ENCODE measurements around the gene GUCD1.

Gene GUCD1

GRCh38 chr22:24504956-24505736, 49.8 kb downstream of the GUCD1 start:
- DNase-seq (ENCODE audit: low read depth): no peak
- H3K4me3 ChIP-seq (ENCODE audit: low read depth, low read length): no peak overlapping the region
- TF ChIP-seq CTCF (IDR thresholded peaks at IDR 0.05; ENCODE audit: control insufficient read depth, extremely low read depth, insufficient read depth): no peak

- no peak for DNase-seq (ENCODE audit: low read depth)
- no peak for TF ChIP-seq CTCF (IDR thresholded peaks at IDR 0.05; ENCODE audit: control insufficient read depth, extremely low read depth, insufficient read depth)
- no peak overlapping the region for H3K4me3 ChIP-seq (ENCODE audit: low read depth, low read length)
Observed at GRCh38 chr22:24504540-24504939, 50.4 kb downstream of the GUCD1 start.

GRCh38 chr22:24503843-24504338, 51.0 kb downstream of the GUCD1 start:
- no peak for TF ChIP-seq CTCF (IDR thresholded peaks at IDR 0.05; ENCODE audit: control insufficient read depth, extremely low read depth, insufficient read depth)
- no peak for DNase-seq (ENCODE audit: low read depth)
- no peak overlapping the region for H3K4me3 ChIP-seq (ENCODE audit: low read depth, low read length)

- no peak overlapping the region for H3K4me3 ChIP-seq (ENCODE audit: low read depth, low read length)
- TF ChIP-seq CTCF (IDR thresholded peaks at IDR 0.05; ENCODE audit: control insufficient read depth, extremely low read depth, insufficient read depth): peak; percentile 50
- DNase-seq (ENCODE audit: low read depth): no peak
Observed at GRCh38 chr22:24503137-24503842, 51.6 kb downstream of the GUCD1 start.

- no peak for TF ChIP-seq CTCF (IDR thresholded peaks at IDR 0.05; ENCODE audit: control insufficient read depth, extremely low read depth, insufficient read depth)
- H3K4me3 ChIP-seq (ENCODE audit: low read depth, low read length): no peak overlapping the region
- DNase-seq (ENCODE audit: low read depth): no peak
Observed at GRCh38 chr22:24502541-24502940, 52.4 kb downstream of the GUCD1 start.

- DNase-seq (ENCODE audit: low read depth): no peak
- H3K4me3 ChIP-seq (ENCODE audit: low read depth, low read length): no peak overlapping the region
- no peak for TF ChIP-seq CTCF (IDR thresholded peaks at IDR 0.05; ENCODE audit: control insufficient read depth, extremely low read depth, insufficient read depth)
Observed at GRCh38 chr22:24502034-24502433, 52.9 kb downstream of the GUCD1 start.

All from LNCaP clone FGC (cell line).